ENCODE measurements around the gene PTGES3.

Gene PTGES3

GRCh38 chr12:56688129-56688845 lies at the start of gene PTGES3 (continued):
- TF ChIP-seq ZNF280D (tag by site-specific recombination; IDR thresholded peaks at IDR 0.05) (no peak), ZNF76 (tag by site-specific recombination; IDR thresholded peaks at IDR 0.05; ENCODE audit: borderline replicate concordance, low read depth) (peak; percentile 93), ZNF266 (tag by site-specific recombination; IDR thresholded peaks at IDR 0.05; ENCODE audit: low read depth) (no peak), ZNF335 (tag by site-specific recombination; conservative IDR thresholded peaks at IDR 0.05) (peak; percentile 77), ZNF132 (tag by site-specific recombination; IDR thresholded peaks at IDR 0.05; ENCODE audit: borderline replicate concordance) (no peak), ZNF223 (tag by site-specific recombination; IDR thresholded peaks at IDR 0.05) (no peak), SP2 (tag by site-specific recombination; IDR thresholded peaks at IDR 0.05) (peak; percentile 82), ZSCAN23 (tag by site-specific recombination; IDR thresholded peaks at IDR 0.05) (no peak), ZNF768 (tag by site-specific recombination; IDR thresholded peaks at IDR 0.05) (no peak), ZNF664 (tag by site-specific recombination; IDR thresholded peaks at IDR 0.05) (no peak), ZBTB1 (tag by site-specific recombination; IDR thresholded peaks at IDR 0.05) (no peak), YY1 (tag by site-specific recombination; IDR thresholded peaks at IDR 0.05) (peak; percentile 76), HOXC10 (CRISPR knock-in tag; IDR thresholded peaks at IDR 0.05) (no peak), ZBTB8A (tag by site-specific recombination; IDR thresholded peaks at IDR 0.05) (peak; percentile 95), ZSCAN4 (tag by site-specific recombination; IDR thresholded peaks at IDR 0.05) (no peak), ZFHX2 (tag by site-specific recombination; conservative IDR thresholded peaks at IDR 0.05) (peak; percentile 84), ZNF354C (tag by site-specific recombination; IDR thresholded peaks at IDR 0.05; ENCODE audit: borderline replicate concordance, low read depth) (no peak), ZNF600 (tag by site-specific recombination; IDR thresholded peaks at IDR 0.05) (peak; percentile 56), ZNF677 (tag by site-specific recombination; IDR thresholded peaks at IDR 0.05) (no peak), PRDM4 (tag by site-specific recombination; IDR thresholded peaks at IDR 0.05) (peak; percentile 18; the same call in 1 of the 2 replicates), ZNF202 (tag by site-specific recombination; IDR thresholded peaks at IDR 0.05; ENCODE audit: borderline replicate concordance) (no peak), GLI2 (tag by site-specific recombination; IDR thresholded peaks at IDR 0.05; ENCODE audit: borderline replicate concordance, low read depth) (no peak), ZNF23 (tag by site-specific recombination; IDR thresholded peaks at IDR 0.05; ENCODE audit: borderline replicate concordance) (no peak)
- TF ChIP-seq, protein P1, sequence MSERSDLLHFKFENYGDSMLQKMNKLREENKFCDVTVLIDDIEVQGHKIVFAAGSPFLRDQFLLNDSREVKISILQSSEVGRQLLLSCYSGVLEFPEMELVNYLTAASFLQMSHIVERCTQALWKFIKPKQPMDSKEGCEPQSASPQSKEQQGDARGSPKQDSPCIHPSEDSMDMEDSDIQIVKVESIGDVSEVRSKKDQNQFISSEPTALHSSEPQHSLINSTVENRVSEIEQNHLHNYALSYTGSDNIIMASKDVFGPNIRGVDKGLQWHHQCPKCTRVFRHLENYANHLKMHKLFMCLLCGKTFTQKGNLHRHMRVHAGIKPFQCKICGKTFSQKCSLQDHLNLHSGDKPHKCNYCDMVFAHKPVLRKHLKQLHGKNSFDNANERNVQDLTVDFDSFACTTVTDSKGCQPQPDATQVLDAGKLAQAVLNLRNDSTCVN (tag by site-specific recombination; optimal IDR thresholded peaks at IDR 0.05), result peak; percentile 95
- TF ChIP-seq, protein P2, sequence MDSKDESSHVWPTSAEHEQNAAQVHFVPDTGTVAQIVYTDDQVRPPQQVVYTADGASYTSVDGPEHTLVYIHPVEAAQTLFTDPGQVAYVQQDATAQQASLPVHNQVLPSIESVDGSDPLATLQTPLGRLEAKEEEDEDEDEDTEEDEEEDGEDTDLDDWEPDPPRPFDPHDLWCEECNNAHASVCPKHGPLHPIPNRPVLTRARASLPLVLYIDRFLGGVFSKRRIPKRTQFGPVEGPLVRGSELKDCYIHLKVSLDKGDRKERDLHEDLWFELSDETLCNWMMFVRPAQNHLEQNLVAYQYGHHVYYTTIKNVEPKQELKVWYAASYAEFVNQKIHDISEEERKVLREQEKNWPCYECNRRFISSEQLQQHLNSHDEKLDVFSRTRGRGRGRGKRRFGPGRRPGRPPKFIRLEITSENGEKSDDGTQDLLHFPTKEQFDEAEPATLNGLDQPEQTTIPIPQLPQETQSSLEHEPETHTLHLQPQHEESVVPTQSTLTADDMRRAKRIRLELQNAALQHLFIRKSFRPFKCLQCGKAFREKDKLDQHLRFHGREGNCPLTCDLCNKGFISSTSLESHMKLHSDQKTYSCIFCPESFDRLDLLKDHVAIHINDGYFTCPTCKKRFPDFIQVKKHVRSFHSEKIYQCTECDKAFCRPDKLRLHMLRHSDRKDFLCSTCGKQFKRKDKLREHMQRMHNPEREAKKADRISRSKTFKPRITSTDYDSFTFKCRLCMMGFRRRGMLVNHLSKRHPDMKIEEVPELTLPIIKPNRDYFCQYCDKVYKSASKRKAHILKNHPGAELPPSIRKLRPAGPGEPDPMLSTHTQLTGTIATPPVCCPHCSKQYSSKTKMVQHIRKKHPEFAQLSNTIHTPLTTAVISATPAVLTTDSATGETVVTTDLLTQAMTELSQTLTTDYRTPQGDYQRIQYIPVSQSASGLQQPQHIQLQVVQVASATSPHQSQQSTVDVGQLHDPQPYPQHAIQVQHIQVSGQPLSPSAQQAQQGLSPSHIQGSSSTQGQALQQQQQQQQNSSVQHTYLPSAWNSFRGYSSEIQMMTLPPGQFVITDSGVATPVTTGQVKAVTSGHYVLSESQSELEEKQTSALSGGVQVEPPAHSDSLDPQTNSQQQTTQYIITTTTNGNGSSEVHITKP (tag by site-specific recombination; IDR thresholded peaks at IDR 0.05), result peak; percentile 86
- TF ChIP-seq, protein P3, sequence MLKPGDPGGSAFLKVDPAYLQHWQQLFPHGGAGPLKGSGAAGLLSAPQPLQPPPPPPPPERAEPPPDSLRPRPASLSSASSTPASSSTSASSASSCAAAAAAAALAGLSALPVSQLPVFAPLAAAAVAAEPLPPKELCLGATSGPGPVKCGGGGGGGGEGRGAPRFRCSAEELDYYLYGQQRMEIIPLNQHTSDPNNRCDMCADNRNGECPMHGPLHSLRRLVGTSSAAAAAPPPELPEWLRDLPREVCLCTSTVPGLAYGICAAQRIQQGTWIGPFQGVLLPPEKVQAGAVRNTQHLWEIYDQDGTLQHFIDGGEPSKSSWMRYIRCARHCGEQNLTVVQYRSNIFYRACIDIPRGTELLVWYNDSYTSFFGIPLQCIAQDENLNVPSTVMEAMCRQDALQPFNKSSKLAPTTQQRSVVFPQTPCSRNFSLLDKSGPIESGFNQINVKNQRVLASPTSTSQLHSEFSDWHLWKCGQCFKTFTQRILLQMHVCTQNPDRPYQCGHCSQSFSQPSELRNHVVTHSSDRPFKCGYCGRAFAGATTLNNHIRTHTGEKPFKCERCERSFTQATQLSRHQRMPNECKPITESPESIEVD (tag by site-specific recombination; IDR thresholded peaks at IDR 0.05), result no peak
